SU-DHL-6 (cell line): Measurements from ENCODE around the gene WDR59.

Experiments
- CTCF ChIP-seq: fragments of 200-600 bp; sonication (generic); IDR thresholded peaks from one replicate; pipeline ENCODE4 v1.5.1; 2017; ENCODE audit warnings: antibody characterized with exemption, mild to moderate bottlenecking, low read length, moderate library complexity; ENCODE audit not compliant: insufficient read depth, poor library complexity, severe bottlenecking
- EZH2phosphoT487 ChIP-seq: fragments of 200-600 bp; sonication (generic), shearing (Covaris generic); conservative IDR thresholded peaks from 2 replicates; pipeline ENCODE4 v1.6.1; 2018; ENCODE audit warnings: mild to moderate bottlenecking, antibody characterized with exemption, low read length, moderate library complexity, mixed read lengths

- TF ChIP-seq CTCF (no peak), EZH2phosphoT487 (no peak)
Measured at GRCh38 chr16:75025761-75026160, 40.8 kb upstream of the WDR59 start.
